Motor neuron (in vitro differentiated cells): ENCODE measurements around the gene CBY2. TPM values are rescaled to one million over a fixed set of nuclear protein-coding genes. Genes with fewer than 3 reads are reported as not detected.
A peak's percentile ranks its signal among the peaks of the same experiment; 100 is the strongest.
"Not testable (repeated sequence)": the region's sequence is repeated elsewhere in the genome, so short reads cannot be mapped to it uniquely, and the experiment has no call there.

Source experiments
- ATAC-seq, 8 experiments: fragments of 200-7000 bp; cut with Tn5 transposase; replicated peaks in 6 of 8; 2 replicates each; pipeline ENCODE4 v1.8.0; 2021; ENCODE audit warnings: mild to moderate bottlenecking in 8 of 8, moderate library complexity in 8 of 8
- H3K27ac ChIP-seq, 2 donors: fragments of 250-450 bp; sonication (Bioruptor Pico); 2 replicates each; pipeline ENCODE4 v1.9.0; 2021; ENCODE audit warnings: antibody characterized with exemption in 2 of 2, mild to moderate bottlenecking in 2 of 2, moderate library complexity in 1 of 2
- H3K4me1 ChIP-seq, 2 donors: fragments of 250-450 bp; sonication (Bioruptor Pico); replicated peaks in 1 of 2; 2 replicates each; pipeline ENCODE4 v1.6.1; 2021; ENCODE audit warnings: antibody characterized with exemption in 2 of 2, mild to moderate bottlenecking in 2 of 2, moderate library complexity in 1 of 2
- H3K4me3 ChIP-seq, 5 donors: fragments of 250-450 bp; sonication (Bioruptor Pico); 2 replicates each; pipeline ENCODE4 v1.9.0; 2021; ENCODE audit warnings: antibody characterized with exemption in 5 of 5, mild to moderate bottlenecking in 5 of 5, moderate library complexity in 4 of 5
- WGBS, 10 experiments: fragments of 450-650 bp; shearing (Covaris generic); methylation state at CpG; one replicate each; pipeline ENCODE4 v1.0.0; 2022; 5-methylcytosine and 5-hydroxymethylcytosine counted together
- in situ Hi-C, 9 experiments: fragments of 400-800 bp; cut with MboI; loops; one replicate each; pipeline ENCODE4 v1.15.0; 2021; ENCODE audit warnings: low sequenced_read_pairs in 9 of 9, low pct_unique_long_range_greater_than_20kb in 2 of 9; ENCODE audit not compliant: unreplicated experiment in 9 of 9
- total RNA-seq, 8 experiments: library from RNA; unstranded; fragments of 300-600 nt; gene quantifications; 2 replicates each; pipeline versions ENCODE4 v1.2.3 to v1.2.4, GENCODE V29; 2022

Gene CBY2
- total RNA-seq, 8 experiments from 2014 or later = 0.18 to 0.52 (median 0.49) TPM; not detected in 5

DNA sequence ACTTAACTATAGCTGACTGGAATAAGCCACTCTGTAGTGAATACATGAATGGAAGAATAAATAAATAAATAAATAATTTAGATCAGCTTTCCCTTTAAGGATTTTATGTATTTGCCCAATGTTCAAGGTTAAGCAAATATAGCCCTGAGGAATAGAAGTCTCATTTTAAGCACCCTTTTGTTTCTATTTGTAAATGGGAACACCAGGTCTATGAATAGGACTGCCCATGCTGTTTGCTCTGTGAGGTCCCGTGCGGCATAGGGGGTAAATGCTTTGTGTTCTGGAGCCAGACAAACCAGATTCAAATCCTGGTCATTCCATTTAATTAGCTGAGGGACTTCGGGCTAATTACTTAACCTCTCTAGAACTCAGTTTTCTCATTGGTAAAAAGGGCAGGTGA is 29.3 kb downstream of the CBY2 start:
- Histone ChIP-seq H3K4me1 (peaks cover 2 to 14% of the 10 kb centered on the region in 2 donors), H3K27ac (no peak overlapping the region), H3K4me3 (no peak overlapping the region)
- ATAC-seq = no peak
- WGBS, 10 experiments = 0 to 100% (median 76%) methylated on average over 1 to 3 of the region's 3 CpGs
- in situ Hi-C loops = no loop called here

DNA sequence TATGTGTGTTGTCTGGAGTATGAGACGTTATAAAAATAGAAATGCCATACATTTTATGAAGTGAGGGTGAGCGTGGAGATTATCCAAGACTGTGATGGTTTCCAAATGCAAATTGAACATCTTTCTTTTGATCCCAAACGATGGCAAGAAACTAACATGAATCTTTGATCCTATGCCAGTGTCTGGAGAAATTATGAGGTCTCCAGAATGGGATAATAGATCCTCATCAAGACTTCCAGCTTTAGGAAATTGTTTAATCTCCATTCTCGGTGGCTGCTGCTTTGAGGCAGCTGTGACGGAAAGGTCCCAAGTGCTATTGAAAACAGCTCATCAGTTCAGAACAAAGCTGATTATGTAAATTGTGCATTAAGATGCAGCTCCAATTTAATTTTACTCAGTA is 30.8 kb downstream of the CBY2 start:
- WGBS, 10 experiments = 0 to 100% (median 27%) methylated on average over 1 to 4 of the region's 5 CpGs; no CpG with 5 or more reads in 2 of the 10 experiments
- no peak overlapping the region for H3K4me3 ChIP-seq
- in situ Hi-C loops = no loop called here
- H3K4me1 ChIP-seq = peaks cover 2 to 18% of the 10 kb centered on the region in 2 donors
- no peak overlapping the region for H3K27ac ChIP-seq
- no peak for ATAC-seq

DNA sequence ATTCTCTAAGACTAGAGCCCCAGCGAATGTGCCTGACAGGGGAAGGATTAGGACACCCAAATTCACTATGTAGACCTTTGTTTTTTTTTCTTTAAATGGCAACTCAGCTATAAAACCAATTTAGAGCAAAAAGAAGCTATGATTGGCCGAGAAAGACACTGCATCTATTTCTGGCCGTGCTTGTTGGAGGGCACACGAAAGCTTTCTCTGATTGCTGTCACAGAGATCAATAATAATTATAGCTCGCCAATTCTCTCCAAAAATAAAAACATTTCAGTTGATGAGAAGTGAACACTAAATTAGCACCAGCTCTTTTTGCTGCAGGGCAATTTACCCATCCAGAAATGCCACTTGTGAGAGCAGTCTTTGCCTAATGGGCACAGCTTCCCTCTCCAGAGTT is 31.2 kb downstream of the CBY2 start:
- H3K27ac ChIP-seq = no peak overlapping the region
- no peak overlapping the region for H3K4me3 ChIP-seq
- 0 to 93% (median 45%) methylated on average over 1 to 5 of the region's 5 CpGs; no CpG with 5 or more reads in 1 of the 10 experiments for WGBS, 10 experiments
- in situ Hi-C loops = no loop called here
- no peak for ATAC-seq
- peaks cover 2 to 20% of the 10 kb centered on the region in 2 donors for H3K4me1 ChIP-seq

DNA sequence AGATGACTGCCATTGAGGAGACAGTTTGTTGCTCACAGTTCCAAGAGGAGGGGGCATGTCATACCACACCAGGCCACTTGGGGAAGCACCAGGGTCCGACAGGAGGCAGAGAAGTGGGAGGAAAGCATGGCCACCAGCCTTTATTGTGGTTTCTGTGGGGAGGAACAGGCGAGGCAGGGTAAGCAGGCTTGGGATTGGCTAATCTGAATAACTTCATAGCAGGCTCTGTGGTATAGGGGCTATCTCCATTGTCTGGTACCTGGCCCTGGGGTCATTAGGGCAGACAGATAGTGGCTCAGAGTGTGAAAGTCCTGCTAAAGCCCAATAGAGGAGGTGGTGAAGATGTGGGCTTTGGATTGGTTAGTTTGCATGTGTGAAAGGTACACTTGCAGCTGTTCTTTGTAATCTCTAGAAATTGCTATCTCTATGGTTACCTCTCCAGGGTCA is 35.5 kb downstream of the CBY2 start:
- peak in 2 of 8 experiments; percentile 39 to 65 for ATAC-seq

DNA sequence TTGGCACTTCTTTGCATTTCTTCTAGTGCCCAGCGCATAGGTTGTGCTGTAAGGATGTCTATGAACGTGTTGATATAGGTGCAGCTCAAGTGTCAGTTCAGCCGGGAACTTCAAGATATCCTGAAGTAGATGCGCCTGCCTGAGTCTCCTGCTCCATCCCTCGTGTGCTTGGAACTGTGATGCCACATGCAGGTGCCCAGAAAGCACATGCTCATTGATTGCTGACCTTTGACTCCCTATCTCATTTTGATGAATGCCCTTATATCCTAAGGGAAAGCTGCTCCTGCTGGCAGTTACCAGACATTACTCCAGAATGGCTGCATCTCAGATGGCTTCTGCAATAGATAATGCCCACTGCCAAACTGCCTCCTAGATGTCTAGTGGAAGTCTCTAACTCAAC is 40.9 kb downstream of the CBY2 start:
- ATAC-seq = no peak
- WGBS, 10 experiments = 14 to 100% (median 67%) methylated on average over 1 to 5 of the region's 5 CpGs; no CpG with 5 or more reads in 2 of the 10 experiments
- in situ Hi-C loops = no loop called here
- Histone ChIP-seq H3K27ac (no peak overlapping the region), H3K4me3 (no peak overlapping the region), H3K4me1 (peaks cover 5 to 6% of the 10 kb centered on the region in 2 donors)

More for the DNA sequence above, 35.5 kb downstream of the CBY2 start:
- H3K4me1 ChIP-seq = peaks cover 2 to 23% of the 10 kb centered on the region in 2 donors
- no peak overlapping the region for H3K4me3 ChIP-seq
- H3K27ac ChIP-seq = no peak overlapping the region
- 0 to 65% (median 17%) methylated on average over 1 to 2 of the region's 2 CpGs; no CpG with 5 or more reads in 6 of the 10 experiments for WGBS, 10 experiments
- in situ Hi-C loops = no loop called here

DNA sequence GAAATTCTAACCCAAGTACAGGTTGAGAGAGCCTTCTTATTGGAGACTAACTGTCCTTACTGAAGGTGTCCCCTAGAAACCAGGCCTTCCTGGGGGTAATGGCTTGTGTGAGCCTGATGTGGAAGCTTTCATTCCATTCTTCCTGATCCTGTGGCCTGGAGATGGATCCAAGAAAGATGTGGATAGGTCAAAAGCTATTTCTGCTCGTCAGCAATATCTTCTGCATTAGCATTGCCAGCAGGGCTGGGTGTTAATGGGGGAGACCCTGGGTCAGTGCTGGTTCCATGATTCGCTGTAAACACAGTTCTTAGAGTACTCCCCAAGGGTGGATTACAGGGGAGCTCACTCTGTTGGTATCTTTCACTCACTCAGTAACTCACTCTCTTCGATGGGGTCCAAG is 42.9 kb downstream of the CBY2 start:
- in situ Hi-C loops = no loop called here
- Histone ChIP-seq H3K4me1 (peaks cover 17 to 25% of the 10 kb centered on the region in 2 donors), H3K4me3 (no peak overlapping the region), H3K27ac (peak overlapping the region in 1 of 2 donors; percentile 5)
- no peak for ATAC-seq
- 0 to 100% (median 71%) methylated on average over 1 to 3 of the region's 3 CpGs; no CpG with 5 or more reads in 1 of the 10 experiments for WGBS, 10 experiments

DNA sequence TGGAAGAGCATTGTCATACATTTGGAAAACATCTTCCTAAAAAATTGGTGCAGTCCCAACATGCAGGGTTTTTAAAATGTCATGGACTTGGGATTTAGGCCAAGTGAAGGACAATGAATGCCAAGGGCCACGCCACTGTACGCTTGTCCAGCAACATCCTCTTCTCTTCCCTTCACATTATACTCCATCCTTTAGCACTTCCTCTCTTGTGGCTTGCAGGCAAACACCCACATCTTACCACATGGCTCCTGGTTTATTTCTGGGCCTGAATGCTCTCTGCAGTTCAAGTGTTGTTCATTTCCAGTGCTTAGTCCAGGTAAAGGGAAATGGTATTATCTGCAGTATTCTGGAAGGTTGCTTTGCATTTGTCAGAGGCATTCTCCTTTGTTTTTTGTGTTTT is 45.0 kb downstream of the CBY2 start:
- Histone ChIP-seq H3K27ac (no peak overlapping the region), H3K4me1 (peaks cover 17 to 22% of the 10 kb centered on the region in 2 donors), H3K4me3 (no peak overlapping the region)
- in situ Hi-C loops = no loop called here
- 5 to 100% (median 100%) methylated on average over 2 of the region's 2 CpGs; no CpG with 5 or more reads in 5 of the 10 experiments for WGBS, 10 experiments
- no peak for ATAC-seq

DNA sequence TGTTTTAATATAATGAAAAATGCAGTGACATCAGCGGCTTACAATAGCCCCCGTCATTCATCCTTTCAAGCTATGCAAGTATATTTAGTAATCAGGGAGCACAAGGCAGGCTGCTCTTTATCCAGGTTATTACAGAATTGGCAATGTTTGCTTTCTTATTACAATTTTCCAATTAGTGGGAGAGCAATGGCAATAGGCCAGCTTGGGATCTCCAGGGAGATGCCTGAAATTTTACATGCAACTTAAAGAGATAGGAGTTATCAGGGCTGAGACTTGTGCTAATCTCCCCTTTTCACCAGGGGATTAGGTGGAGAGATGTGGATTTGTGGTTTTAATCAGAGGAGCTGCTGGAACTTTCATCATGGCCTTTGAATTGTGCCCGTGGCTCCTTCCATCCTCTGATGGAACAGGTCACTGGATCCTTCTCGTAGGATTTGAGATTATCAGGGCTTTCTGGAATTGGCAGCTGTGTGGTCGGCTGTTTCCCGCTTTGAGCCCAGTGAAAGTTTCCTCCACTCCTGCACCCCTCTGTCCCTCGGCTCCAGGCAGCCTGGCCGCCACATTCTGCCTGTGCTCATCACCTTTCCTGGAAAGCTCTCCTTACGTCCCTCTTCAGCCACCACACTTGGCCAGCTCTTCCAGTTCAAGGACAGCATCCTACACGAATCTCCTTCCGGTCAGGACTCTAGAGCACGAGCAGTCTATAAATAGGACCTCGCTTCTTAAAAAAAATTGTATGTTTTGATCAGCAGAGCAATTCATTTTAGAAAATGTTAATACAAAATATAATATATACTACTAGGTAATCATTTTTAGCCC is 47.0 kb downstream of the CBY2 start:
- in situ Hi-C loops = no loop called here
- Histone ChIP-seq H3K27ac (no peak overlapping the region), H3K4me3 (no peak overlapping the region), H3K4me1 (peaks cover 17 to 22% of the 10 kb centered on the region in 2 donors)
- 28 to 95% (median 81%) methylated on average over 2 to 11 of the region's 13 CpGs for WGBS, 10 experiments
- ATAC-seq = peak in 3 of 8 experiments; percentile 61 to 67 (median 63)

DNA sequence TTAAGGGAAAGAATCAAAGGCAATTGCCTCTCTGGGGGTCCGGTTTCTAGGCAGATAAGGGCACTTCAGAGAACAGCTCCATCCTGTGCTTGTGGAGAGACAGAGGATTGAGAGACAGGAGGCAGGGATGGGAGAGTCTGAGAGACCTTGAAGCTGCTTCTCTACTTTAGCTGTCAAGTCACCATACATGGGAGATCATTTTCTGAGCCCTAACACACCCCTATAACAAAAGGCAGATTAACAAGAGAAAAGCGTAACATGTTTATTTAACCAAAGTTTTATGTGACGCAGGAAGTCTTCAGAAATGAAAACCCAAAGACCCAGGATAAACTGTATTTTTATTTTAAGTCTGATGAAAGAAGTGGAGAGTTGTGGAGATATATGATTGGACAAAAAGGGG is 48.4 kb downstream of the CBY2 start:
- in situ Hi-C loops = no loop called here

DNA sequence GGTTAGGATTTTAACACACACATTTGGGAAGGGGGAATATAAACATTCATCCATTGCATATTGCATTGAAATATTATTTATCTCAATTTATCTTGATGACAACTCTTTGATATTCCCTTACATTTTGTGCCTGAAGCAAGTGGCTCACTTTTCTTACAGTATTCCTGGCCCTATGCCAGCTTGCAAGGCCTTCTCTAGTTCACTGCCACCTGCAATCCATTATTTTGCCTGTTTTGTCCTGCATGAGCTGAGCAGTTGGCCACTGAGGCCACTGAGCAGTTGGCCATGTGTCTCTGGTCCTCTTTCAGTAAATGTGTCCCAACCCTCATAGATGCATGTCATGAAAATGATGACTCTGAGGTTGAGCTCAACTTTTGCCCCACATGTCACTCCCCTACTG is 49.8 kb downstream of the CBY2 start:
- H3K4me1 ChIP-seq = peaks cover 12 to 22% of the 10 kb centered on the region in 2 donors
- in situ Hi-C loops = no loop called here
- no peak overlapping the region for H3K4me3 ChIP-seq
- ATAC-seq = peak in 2 of 8 experiments; percentile 52 to 88
- H3K27ac ChIP-seq = no peak overlapping the region

More for the DNA sequence above, 48.4 kb downstream of the CBY2 start:
- WGBS, 10 experiments = 33 to 100% (median 95%) methylated on average over 1 to 3 of the region's 3 CpGs; no CpG with 5 or more reads in 1 of the 10 experiments
- Histone ChIP-seq H3K4me1 (peaks cover 12 to 22% of the 10 kb centered on the region in 2 donors), H3K27ac (no peak overlapping the region), H3K4me3 (no peak overlapping the region)
- no peak for ATAC-seq

DNA sequence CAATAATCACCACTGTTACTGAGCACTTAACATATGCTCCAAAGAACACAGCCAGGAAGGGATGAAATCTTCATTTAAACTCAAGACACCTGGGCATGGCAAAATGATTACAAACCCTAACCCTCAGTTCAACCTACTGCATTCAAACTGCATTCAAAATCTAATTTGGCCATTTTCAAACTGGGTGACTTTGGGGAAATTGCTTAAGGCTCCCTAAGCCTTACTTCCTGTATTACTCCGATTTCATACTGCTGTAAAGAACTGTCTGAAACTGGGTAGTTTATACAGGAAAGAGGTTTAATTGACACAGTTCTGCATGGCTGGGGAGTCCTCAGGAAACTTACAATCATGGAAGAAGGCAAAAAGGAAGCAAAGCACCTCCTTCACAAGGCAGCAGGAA is 50.4 kb downstream of the CBY2 start:
- in situ Hi-C loops = no loop called here
- ATAC-seq = no peak
- WGBS, 10 experiments = 38 to 100% (median 89%) methylated on average over 1 of the region's 1 CpG; no CpG with 5 or more reads in 3 of the 10 experiments
- Histone ChIP-seq H3K27ac (no peak overlapping the region), H3K4me3 (no peak overlapping the region), H3K4me1 (peaks cover 12 to 22% of the 10 kb centered on the region in 2 donors)

DNA sequence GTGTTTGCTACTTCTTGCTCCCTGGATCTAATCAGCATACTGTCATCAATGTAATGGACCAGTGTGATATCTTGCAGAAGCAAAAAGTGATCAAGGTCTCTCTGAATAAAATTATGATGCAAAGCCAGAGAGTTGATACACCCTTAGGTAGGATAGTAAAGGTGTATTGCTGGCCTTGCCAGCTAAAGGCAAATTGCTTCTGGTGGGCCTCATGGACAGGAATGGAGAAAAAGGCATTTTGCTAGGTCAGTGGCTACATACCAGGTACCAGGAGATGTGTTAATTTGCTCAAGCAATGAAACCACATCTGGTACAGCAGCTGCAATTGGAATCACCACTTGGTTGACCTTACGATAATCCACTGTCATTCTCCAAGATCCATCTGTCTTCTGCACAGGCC is 54.4 kb downstream of the CBY2 start:
- H3K4me3 ChIP-seq, H3K27ac ChIP-seq, in situ Hi-C loops, ATAC-seq, H3K4me1 ChIP-seq: not testable (repeated sequence)
- WGBS, 10 experiments = 50% methylated on average over 1 of the region's 1 CpG; no CpG with 5 or more reads in 9 of the 10 experiments

DNA sequence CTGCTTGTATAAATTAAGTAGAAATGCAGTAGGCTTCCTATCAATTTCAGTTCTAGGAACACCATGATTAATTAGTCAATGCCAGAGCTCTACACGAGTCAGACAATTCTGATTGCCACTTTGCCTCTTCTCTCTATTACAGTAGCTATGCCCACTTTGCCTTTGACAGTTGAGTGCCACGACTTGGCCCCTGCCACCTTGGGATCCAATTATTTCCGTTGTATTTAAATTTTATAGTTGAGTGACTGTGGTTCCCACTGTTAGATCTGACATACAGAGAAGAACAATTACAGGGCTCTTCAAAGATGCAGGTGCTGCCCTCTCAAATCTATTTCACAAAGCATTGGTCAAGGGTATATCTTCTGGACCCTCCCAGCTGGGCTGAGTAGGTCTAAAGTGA is 55.5 kb downstream of the CBY2 start:
- ATAC-seq, in situ Hi-C loops, H3K4me1 ChIP-seq, H3K27ac ChIP-seq, H3K4me3 ChIP-seq: not testable (repeated sequence)
- 0 to 100% (median 63%) methylated on average over 1 to 3 of the region's 3 CpGs; no CpG with 5 or more reads in 3 of the 10 experiments for WGBS, 10 experiments
